NB4 (cell line): ENCODE measurements around the gene CASP8.

Source experiments
- MYC ChIP-seq: IDR thresholded peaks from 2 replicates; pipeline ENCODE4 v1.6.1; 2011; ENCODE audit warnings: low read depth, low read length
- POLR2A ChIP-seq: IDR thresholded peaks from 2 replicates; pipeline ENCODE4 v1.6.1; 2011; ENCODE audit warnings: mild to moderate bottlenecking; ENCODE audit not compliant: insufficient read length; ENCODE audit errors: extremely low read depth
- TF ChIP-seq, protein P1 (sequence below): IDR thresholded peaks from one replicate; pipeline ENCODE4 v1.5.1; 2012; ENCODE audit warnings: low read depth, low read length
- TF ChIP-seq, protein P2 (sequence below): IDR thresholded peaks from 2 replicates; pipeline ENCODE4 v1.6.1; 2011; ENCODE audit warnings: low read depth, low read length

DNA sequence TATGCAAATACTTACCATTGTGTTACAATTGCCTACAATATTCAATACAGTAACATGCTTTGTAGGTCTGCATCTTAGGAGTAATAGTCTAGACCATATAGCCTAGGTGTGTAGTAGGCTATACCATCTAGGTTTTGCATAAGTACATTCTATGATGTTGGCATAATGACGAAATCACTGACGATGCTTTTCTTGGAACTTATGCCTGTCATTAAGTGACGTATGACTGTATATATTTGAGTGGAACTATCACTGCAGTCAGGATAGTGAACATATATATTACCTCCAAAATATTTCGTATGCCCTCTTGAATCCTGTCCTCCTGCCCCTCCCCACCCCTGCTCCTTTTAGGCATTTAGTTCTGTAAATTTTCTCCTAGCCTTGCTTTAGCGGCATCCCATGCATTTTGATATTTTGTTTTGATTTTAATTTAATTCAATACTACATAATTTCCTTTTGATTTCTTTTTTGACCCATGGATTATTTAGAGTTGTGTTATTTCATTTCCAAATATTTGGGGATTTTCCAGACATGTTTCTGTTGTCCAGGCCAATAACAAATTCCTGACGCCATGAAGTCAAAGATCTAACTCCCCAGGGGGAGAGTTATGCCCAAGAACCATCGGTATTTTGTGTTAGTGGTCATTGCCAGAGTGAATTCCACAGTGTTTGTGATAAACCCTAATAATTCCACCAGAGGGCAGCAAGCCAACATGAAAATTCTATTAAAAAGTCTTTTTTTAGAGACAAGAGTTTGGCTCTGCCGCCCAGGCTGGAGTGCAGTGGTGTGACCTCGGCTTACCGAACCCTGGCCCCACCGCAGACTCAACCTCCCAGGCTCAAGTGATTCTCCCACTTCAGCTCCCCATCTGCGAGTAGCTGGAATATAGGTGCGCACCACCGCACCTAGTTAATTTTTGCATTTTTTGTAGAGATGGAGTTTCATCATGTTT lies 24.2 kb upstream of the CASP8 start:
- TF ChIP-seq, protein P1, sequence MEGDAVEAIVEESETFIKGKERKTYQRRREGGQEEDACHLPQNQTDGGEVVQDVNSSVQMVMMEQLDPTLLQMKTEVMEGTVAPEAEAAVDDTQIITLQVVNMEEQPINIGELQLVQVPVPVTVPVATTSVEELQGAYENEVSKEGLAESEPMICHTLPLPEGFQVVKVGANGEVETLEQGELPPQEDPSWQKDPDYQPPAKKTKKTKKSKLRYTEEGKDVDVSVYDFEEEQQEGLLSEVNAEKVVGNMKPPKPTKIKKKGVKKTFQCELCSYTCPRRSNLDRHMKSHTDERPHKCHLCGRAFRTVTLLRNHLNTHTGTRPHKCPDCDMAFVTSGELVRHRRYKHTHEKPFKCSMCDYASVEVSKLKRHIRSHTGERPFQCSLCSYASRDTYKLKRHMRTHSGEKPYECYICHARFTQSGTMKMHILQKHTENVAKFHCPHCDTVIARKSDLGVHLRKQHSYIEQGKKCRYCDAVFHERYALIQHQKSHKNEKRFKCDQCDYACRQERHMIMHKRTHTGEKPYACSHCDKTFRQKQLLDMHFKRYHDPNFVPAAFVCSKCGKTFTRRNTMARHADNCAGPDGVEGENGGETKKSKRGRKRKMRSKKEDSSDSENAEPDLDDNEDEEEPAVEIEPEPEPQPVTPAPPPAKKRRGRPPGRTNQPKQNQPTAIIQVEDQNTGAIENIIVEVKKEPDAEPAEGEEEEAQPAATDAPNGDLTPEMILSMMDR, result peak; percentile 46
- TF ChIP-seq POLR2A, result no peak
- no peak for TF ChIP-seq MYC
- TF ChIP-seq, protein P2, sequence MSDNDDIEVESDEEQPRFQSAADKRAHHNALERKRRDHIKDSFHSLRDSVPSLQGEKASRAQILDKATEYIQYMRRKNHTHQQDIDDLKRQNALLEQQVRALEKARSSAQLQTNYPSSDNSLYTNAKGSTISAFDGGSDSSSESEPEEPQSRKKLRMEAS, result no peak
